Right kidney (tissue), 1 donor: Measurements from ENCODE around the gene RAB6A.

Experiments
- DNase-seq: peaks from one replicate; pipeline ENCODE4 v3.0.0-alpha.2; 2016

Gene RAB6A

DNA sequence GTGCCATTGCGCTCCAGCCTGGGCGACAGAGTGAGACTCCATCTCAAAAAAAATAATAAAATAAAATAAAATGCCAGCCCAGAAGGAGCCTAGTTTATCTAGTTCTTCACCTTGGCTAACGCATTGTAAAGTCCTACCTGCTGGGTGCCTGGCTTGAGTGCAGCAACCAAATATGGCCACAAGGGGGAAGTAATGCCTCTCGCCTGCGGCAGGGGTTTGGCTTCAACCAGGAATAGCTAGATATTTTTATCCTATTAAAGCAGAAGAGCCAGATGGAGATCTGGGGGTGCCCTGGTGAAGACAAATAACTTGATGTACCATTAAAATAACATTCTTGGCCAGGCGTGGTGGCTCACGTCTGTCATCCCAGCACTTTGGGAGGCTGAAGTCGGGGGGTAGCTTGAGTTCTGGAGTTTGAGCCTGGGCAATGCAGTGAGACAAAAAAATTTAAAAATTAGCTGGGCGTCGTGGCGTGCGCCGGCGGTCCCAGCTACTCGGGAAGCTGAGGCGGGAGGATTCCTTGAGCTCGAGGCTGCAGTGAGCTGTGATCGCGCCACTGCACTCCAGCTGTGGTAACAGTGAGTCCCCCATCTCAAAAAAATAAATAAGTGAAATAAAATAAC lies 135.1 kb downstream of the RAB6A start:
- peak; percentile 52 for DNase-seq
